GM23248 (cell line): Measurements from ENCODE around the gene SOX6.

Source experiments
- EZH2 ChIP-seq: fragments of 200-600 bp; sonication (generic); IDR thresholded peaks from 2 replicates; pipeline ENCODE4 v1.6.1; 2018; ENCODE audit warnings: antibody characterized with exemption, mild to moderate bottlenecking; ENCODE audit not compliant: insufficient read depth, poor library complexity, severe bottlenecking
- EZH2phosphoT487 ChIP-seq: fragments of 200-600 bp; sonication (generic); IDR thresholded peaks from 2 replicates; pipeline ENCODE4 v1.6.1; 2018; ENCODE audit warnings: antibody characterized with exemption, moderate library complexity, mild to moderate bottlenecking, low read depth; ENCODE audit not compliant: insufficient read depth

- no peak for TF ChIP-seq EZH2
- TF ChIP-seq EZH2phosphoT487: no peak
Measured at GRCh38 chr11:15987046-15987445, 369.3 kb downstream of the SOX6 start.
